Stimulated activated CD4-positive, alpha-beta T cell treated with anti-CD3 and anti-CD28 coated beads, Interleukin-2, amount 100 ng/mL, for 4 hours (primary cell): ENCODE measurements around the gene DGKH.

ENCODE experiments used
- DNase-seq: peaks from one replicate; pipeline ENCODE4 v3.0.0-alpha.2; 2020; ENCODE audit warnings: low read depth

The DGKH gene

GRCh38 chr13:42039946-42040729, 8.3 kb upstream of the DGKH start:
- DNase-seq, result peak; percentile 92

GRCh38 chr13:42040730-42041010, 7.8 kb upstream of the DGKH start:
- DNase-seq, result no peak

DNA sequence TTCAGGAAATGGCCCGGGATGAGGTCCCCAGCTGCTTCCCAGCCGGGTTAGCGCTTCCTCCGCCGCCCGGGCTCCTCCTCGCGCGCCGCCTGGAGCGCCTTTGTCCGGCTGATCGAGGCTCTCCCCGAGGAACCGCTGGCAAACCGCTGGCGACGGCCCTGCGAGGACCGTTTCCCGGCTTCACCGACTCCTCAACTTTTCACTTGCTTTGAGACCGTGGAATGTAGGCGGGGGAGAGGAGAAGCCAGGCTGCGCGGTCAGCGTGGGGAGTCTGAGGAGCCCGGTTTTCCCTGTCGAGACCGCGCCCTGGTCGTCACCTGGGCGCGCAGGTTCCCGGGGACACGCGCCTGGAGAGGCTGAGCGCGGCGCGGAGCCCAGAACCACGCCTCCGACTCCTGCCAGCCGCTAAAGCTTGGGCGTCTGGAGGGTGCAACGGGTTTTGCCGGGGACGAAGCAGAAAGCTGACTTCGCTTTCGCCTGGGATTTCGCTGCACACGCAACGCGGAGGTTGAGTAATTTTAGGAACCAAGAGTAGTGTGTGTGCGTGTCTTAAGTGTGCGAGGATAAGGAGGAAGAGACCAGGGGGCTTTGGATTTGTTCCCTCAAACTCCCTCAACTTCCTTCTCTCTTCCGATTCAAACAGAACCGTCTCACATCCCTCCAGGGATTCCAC, 7.3 kb upstream of the DGKH start:
- no peak for DNase-seq

DNA sequence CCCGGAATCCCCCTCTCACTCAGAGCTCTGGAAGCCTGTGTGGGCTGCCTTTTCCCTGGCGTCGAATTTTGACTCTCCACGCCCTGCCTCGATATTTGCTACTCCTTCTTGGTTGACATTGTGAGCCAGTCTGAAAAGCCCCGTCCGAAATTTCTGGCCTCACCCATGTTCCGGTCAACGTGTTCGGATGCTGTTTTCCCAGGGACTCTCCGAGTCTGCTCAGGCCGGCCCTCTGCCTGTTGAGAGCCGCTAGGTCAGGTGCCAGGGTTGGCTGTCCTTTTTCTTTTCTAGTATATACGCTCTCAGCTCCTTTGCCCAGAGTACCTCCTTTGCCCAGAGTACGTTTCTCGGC, 6.8 kb upstream of the DGKH start:
- DNase-seq, result no peak

GRCh38 chr13:42043676-42044075, 4.8 kb upstream of the DGKH start:
- no peak for DNase-seq

GRCh38 chr13:42046448-42046847, 2.0 kb upstream of the DGKH start:
- DNase-seq, result no peak

- DNase-seq, result no peak
Observed at GRCh38 chr13:42047561-42048341, 697 bp upstream of the DGKH start.

DNA sequence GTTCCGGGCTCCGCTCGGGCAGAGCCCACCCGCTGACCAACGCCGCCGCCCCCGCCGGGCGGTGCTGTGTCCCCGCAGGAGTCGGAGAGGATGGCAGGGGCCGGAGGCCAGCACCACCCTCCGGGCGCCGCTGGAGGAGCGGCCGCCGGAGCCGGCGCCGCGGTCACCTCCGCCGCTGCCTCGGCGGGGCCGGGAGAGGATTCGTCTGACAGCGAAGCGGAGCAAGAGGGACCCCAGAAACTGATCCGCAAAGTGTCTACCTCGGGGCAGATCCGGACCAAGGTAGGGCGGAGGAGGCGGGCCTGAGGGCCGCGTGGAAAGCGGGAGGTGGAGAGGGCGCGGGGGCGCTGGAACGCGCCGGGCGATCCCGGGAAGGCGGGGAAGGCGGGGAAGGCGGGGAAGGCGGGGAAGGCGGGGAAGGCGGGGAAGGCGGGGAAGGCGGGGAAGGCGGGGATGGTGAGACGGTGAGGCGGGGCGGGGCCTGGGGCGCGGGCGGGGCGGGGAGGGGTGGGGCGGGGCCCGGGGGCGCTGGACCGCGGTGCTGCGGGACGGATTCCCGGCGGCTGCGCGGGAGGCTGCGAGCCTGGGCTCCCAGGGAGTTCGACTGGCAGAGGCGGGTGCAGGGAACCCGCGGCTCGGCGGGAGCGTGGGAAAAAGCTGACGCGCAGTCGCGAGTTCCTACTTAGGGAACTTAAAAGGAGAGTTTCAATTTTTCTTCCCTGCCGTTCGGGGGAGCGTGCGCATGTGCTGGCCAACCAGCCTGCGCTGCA, 421 bp downstream of the DGKH start:
- DNase-seq, result peak; percentile 47

GRCh38 chr13:42049454-42049813, 986 bp downstream of the DGKH start:
- DNase-seq, result no peak

DNA sequence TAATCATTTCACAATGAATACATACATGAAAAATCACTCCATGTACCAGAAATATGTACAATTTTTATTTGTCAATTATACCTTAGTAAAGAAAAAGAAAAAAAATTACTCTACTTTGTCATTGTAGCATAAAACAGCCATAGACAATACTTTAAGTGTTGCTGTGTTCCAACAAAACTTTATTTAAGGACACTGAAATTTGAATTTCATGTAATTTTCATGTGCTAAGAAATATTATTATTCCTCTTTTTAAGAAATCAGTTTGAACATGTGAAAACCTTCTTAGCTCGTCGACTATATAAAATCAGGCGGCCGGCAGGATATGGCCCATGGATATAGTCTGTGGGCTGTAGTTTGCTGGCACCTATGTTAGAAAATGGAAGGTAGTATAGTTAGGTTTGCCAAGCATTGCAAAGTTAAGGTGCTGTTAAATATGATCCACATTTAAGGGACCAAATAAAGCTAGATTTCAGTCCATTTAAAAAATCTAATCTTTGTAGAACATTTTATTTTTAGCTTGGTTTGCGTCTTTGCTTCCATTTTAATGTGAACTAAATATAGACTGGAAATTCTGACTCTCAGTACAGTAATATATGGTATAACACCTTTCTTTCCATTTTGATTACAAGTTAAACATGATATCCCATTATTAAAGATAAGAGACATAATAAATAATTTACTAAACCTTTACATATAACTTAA, 6.5 kb downstream of the DGKH start:
- DNase-seq, result no peak

DNA sequence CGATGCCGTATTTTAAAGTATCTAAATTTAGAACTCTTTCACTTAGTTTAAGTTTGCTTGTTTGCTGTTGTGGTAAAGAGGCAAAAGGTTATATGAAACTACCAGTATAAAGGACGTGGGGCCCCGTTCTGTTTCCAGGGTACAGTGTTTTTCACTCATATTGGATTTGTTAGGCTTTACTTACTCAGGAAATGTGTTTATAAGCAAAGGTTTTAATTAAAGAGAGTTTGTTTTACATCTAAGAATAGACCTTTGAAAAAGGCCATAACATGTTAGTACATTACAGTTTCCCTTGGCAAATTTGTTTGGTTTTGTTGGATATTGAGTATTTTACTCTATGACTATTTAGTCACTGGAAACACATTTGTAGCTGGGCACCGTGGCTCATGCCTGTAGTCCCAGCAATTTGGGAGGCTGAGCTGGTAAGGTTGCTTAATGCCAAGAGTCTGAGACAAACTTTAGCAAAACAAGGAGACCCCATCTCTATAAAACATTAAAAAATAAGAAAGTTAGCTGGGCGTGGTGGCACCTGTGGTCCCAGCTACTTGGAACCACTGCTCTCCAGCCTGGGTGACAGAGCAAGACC, 7.1 kb downstream of the DGKH start:
- no peak for DNase-seq

- no peak for DNase-seq
Observed at GRCh38 chr13:42056146-42056545, 7.7 kb downstream of the DGKH start.

- DNase-seq, result no peak
Observed at GRCh38 chr13:42056583-42056982, 8.1 kb downstream of the DGKH start.

- no peak for DNase-seq
Observed at GRCh38 chr13:42057918-42058530, 9.6 kb downstream of the DGKH start.

DNA sequence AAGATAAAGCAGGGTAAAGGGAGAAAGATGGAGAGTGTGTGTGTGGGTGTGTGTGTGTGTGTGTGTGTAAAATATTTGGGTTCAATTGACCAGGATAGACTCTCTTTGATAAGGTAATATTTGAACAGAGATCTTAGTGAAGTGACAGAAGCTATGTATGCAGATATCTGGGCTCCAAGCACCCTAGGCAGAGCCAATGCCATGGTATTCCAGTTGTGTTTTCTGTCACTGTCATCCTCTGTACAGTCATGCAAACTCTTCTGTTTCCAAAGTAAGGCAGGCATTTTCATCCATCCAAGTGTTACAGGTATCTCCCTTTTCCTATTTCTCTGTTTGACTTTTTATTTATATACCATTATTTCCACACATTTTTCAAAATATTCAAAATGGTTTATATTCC, 13.5 kb downstream of the DGKH start:
- no peak for DNase-seq

- DNase-seq, result no peak
Observed at GRCh38 chr13:42063105-42063504, 14.7 kb downstream of the DGKH start.

GRCh38 chr13:42064259-42064658, 15.8 kb downstream of the DGKH start:
- no peak for DNase-seq

GRCh38 chr13:42064966-42065365, 16.5 kb downstream of the DGKH start:
- no peak for DNase-seq

GRCh38 chr13:42065414-42065813, 17.0 kb downstream of the DGKH start:
- no peak for DNase-seq

GRCh38 chr13:42066542-42066941, 18.1 kb downstream of the DGKH start:
- DNase-seq, result no peak

DNA sequence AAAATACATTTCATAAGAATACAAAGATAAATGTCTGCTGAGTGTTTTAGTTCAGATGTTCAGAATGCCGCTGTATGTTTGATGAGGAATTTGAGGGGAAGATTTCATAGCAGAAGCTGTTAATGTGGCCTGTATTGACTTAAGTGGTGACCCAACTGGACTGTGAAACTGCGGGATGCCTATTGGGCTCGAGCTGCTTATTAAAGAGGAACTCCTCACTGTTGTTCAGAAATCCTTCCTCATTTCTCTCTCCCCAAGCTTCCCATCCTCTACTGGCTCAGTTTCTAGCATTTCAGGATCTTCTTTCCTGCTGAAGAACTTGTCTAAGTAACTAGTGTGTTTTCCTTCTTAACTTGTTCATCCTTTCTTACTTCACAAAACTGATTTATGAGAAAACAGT, 20.4 kb downstream of the DGKH start:
- DNase-seq, result no peak
